ENCODE measurements around the gene CNGB1.
"Not testable (repeated sequence)": the region's sequence is repeated elsewhere in the genome, so short reads cannot be mapped to it uniquely, and the experiment has no call there.

The CNGB1 gene

GRCh38 chr16:57848181-57848580 is 122.7 kb downstream of the CNGB1 start:
- DNase-seq, result no peak

GRCh38 chr16:57846931-57847330 is 124.0 kb downstream of the CNGB1 start:
- DNase-seq, result not testable (repeated sequence)

GRCh38 chr16:57846078-57846697 is 124.7 kb downstream of the CNGB1 start:
- DNase-seq, result no peak

- no peak for DNase-seq
Measured at GRCh38 chr16:57845115-57845514, 125.8 kb downstream of the CNGB1 start.

GRCh38 chr16:57844416-57845030 is 126.4 kb downstream of the CNGB1 start:
- no peak for DNase-seq

- no peak for DNase-seq
Measured at GRCh38 chr16:57843400-57843799, 127.5 kb downstream of the CNGB1 start.

GRCh38 chr16:57842601-57843000 is 128.3 kb downstream of the CNGB1 start:
- DNase-seq, result no peak

GRCh38 chr16:57840833-57841232 is 130.1 kb downstream of the CNGB1 start:
- DNase-seq, result no peak

- no peak for DNase-seq
Measured at GRCh38 chr16:57838161-57838560, 132.8 kb downstream of the CNGB1 start.

GRCh38 chr16:57837305-57838125 is 133.4 kb downstream of the CNGB1 start:
- DNase-seq, result no peak

GRCh38 chr16:57835439-57835838 is 135.5 kb downstream of the CNGB1 start:
- not testable (repeated sequence) for DNase-seq

GRCh38 chr16:57834936-57835335 is 136.0 kb downstream of the CNGB1 start:
- DNase-seq, result no peak

Data from Kasumi-1 (cell line).